Panc1 (cell line): ENCODE results near the gene LGALS1. TPM values are rescaled to one million over a fixed set of nuclear protein-coding genes. Genes with fewer than 3 reads are reported as not detected.

Source experiments
- ATAC-seq: fragments of 200-7000 bp; cut with Tn5 transposase; 2 replicates; pipeline ENCODE4 v1.9.1; 2020; ENCODE audit warnings: mild to moderate bottlenecking, moderate library complexity
- BruUV-seq: library from RNA; stranded (reverse); fragments of 400-500 nt; replicated peaks from 2 replicates; lab custom pipeline; 2021; lab: Mats Ljungman, UMichigan
- CTCF ChIA-PET: fragments of 300-600 bp; sonication (Branson Sonifier 250); formaldehyde crosslinking; loops from one replicate; lab custom pipeline; 2022; ENCODE audit warnings: antibody characterized with exemption; lab: Charles Lee
- POLR2A ChIA-PET: fragments of 300-600 bp; sonication (Branson Sonifier 250); formaldehyde crosslinking; loops from one replicate; lab custom pipeline; 2022; ENCODE audit warnings: antibody characterized with exemption; lab: Charles Lee
- DNase-seq: peaks from one replicate; pipeline ENCODE4 v3.0.0-alpha.2; 2010; ENCODE audit warnings: low read depth, low spot score
- H3K27ac ChIP-seq: 2 replicates; pipeline ENCODE4 v1.5.1; 2011; ENCODE audit warnings: mild to moderate bottlenecking, low read length, inconsistent platforms
- H3K27me3 ChIP-seq: fragments of 200-500 bp; sonication (Bioruptor generic); 2 replicates; pipeline ENCODE4 v1.6.0; 2014; ENCODE audit warnings: low read length, inconsistent platforms; ENCODE audit not compliant: control insufficient read depth, insufficient read depth
- H3K36me3 ChIP-seq: fragments of 200-500 bp; sonication (Bioruptor generic); 2 replicates; pipeline ENCODE4 v1.5.1; 2014; ENCODE audit warnings: inconsistent platforms, mild to moderate bottlenecking, low read length, moderate library complexity; ENCODE audit not compliant: control insufficient read depth, insufficient read depth
- H3K4me1 ChIP-seq: 2 replicates; pipeline ENCODE4 v1.5.1; 2011; ENCODE audit warnings: inconsistent platforms, mild to moderate bottlenecking, low read length, moderate library complexity; ENCODE audit not compliant: control insufficient read depth, insufficient read depth
- H3K4me3 ChIP-seq, 2 experiments: 2 replicates each; pipeline ENCODE4 v1.5.1; 2011 to 2012; ENCODE audit warnings: low read depth in 2 of 2, low read length in 2 of 2, mild to moderate bottlenecking in 2 of 2, inconsistent platforms in 1 of 2, moderate library complexity in 1 of 2
- H3K9me3 ChIP-seq: fragments of 200-500 bp; sonication (Bioruptor generic); 2 replicates; pipeline ENCODE4 v1.5.1; 2014; ENCODE audit warnings: low read depth, mild to moderate bottlenecking, inconsistent platforms, low read length, moderate library complexity; ENCODE audit not compliant: control insufficient read depth, insufficient read depth
- POLR2AphosphoS5 ChIP-seq: IDR thresholded peaks from 2 replicates; pipeline ENCODE4 v1.6.1; 2012; ENCODE audit warnings: mild to moderate bottlenecking, low read depth, low read length, moderate library complexity
- SIN3A ChIP-seq: IDR thresholded peaks from 2 replicates; pipeline ENCODE4 v1.6.1; 2012; ENCODE audit warnings: low read depth, mild to moderate bottlenecking, low read length, moderate library complexity, borderline replicate concordance; ENCODE audit not compliant: insufficient read depth
- TCF7L2 ChIP-seq: IDR thresholded peaks from 2 replicates; pipeline ENCODE4 v1.6.1; 2011; ENCODE audit warnings: mild to moderate bottlenecking, low read depth, low read length, inconsistent platforms
- in situ Hi-C: cut with HindIII; loops from 2 replicates; pipeline ENCODE4 v1.10.0; 2016; ENCODE audit warnings: low sequenced_read_pairs, low pct_unique_long_range_greater_than_20kb
- intact Hi-C: fragments of 100-400 bp; cut with micrococcal nuclease; formaldehyde crosslinking; loops from one replicate; pipeline ENCODE4 v1.10.0; 2022; ENCODE audit not compliant: unreplicated experiment
- total RNA-seq: library from RNA; stranded (reverse); gene quantifications from one replicate; pipeline ENCODE4 v1.2.1, GENCODE V29; 2021; ENCODE audit not compliant: unreplicated experiment
- TF ChIP-seq, protein P1 (sequence below): fragments of 450-650 bp; IDR thresholded peaks from 2 replicates; pipeline ENCODE4 v1.5.1; 2017; ENCODE audit warnings: mild to moderate bottlenecking
- TF ChIP-seq, protein P2 (sequence below), 2 experiments: IDR thresholded peaks; 2 replicates each; pipeline ENCODE4 v1.6.1; 2011 to 2012; ENCODE audit warnings: low read depth in 2 of 2, control low read depth in 1 of 2, low read length in 1 of 2, mild to moderate bottlenecking in 1 of 2, moderate library complexity in 1 of 2; ENCODE audit not compliant: insufficient read depth in 1 of 2

The LGALS1 gene
- total RNA-seq, 1 experiment from 2014 or later: 1,518 TPM

DNA sequence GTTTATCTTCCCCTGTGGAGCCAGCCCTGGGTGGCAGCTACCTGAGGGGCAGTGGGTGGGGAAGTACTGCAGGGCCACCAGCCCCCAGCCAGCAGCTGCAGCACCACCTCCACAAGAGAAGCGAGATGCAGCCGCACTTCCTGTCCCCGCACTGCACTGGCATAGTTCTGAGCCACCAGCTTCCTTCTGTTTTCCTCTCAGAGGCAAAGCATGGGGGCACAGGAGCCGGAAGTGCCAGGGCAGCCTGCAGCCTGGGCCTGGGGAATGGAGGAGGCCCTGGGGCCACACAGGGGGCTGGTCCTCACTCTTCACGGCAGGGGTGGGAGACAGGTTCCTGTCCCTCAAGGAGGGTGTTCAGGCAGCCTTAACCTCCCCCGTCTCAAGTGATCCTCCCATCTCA lies 47.9 kb upstream of the LGALS1 start:
- Histone ChIP-seq H3K27me3 (no peaks in the 10 kb centered on the region), H3K4me1 (no peaks in the 10 kb centered on the region), H3K36me3 (no peaks in the 10 kb centered on the region), H3K27ac (no peak overlapping the region), H3K9me3 (no peaks in the 10 kb centered on the region), H3K4me3 (no peak overlapping the region)
- in situ Hi-C loops: no loop called here
- TF ChIP-seq, protein P1, sequence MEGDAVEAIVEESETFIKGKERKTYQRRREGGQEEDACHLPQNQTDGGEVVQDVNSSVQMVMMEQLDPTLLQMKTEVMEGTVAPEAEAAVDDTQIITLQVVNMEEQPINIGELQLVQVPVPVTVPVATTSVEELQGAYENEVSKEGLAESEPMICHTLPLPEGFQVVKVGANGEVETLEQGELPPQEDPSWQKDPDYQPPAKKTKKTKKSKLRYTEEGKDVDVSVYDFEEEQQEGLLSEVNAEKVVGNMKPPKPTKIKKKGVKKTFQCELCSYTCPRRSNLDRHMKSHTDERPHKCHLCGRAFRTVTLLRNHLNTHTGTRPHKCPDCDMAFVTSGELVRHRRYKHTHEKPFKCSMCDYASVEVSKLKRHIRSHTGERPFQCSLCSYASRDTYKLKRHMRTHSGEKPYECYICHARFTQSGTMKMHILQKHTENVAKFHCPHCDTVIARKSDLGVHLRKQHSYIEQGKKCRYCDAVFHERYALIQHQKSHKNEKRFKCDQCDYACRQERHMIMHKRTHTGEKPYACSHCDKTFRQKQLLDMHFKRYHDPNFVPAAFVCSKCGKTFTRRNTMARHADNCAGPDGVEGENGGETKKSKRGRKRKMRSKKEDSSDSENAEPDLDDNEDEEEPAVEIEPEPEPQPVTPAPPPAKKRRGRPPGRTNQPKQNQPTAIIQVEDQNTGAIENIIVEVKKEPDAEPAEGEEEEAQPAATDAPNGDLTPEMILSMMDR: no peak
- TF ChIP-seq POLR2AphosphoS5 (no peak), TCF7L2 (no peak), SIN3A (no peak)
- TF ChIP-seq, protein P2, sequence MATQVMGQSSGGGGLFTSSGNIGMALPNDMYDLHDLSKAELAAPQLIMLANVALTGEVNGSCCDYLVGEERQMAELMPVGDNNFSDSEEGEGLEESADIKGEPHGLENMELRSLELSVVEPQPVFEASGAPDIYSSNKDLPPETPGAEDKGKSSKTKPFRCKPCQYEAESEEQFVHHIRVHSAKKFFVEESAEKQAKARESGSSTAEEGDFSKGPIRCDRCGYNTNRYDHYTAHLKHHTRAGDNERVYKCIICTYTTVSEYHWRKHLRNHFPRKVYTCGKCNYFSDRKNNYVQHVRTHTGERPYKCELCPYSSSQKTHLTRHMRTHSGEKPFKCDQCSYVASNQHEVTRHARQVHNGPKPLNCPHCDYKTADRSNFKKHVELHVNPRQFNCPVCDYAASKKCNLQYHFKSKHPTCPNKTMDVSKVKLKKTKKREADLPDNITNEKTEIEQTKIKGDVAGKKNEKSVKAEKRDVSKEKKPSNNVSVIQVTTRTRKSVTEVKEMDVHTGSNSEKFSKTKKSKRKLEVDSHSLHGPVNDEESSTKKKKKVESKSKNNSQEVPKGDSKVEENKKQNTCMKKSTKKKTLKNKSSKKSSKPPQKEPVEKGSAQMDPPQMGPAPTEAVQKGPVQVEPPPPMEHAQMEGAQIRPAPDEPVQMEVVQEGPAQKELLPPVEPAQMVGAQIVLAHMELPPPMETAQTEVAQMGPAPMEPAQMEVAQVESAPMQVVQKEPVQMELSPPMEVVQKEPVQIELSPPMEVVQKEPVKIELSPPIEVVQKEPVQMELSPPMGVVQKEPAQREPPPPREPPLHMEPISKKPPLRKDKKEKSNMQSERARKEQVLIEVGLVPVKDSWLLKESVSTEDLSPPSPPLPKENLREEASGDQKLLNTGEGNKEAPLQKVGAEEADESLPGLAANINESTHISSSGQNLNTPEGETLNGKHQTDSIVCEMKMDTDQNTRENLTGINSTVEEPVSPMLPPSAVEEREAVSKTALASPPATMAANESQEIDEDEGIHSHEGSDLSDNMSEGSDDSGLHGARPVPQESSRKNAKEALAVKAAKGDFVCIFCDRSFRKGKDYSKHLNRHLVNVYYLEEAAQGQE (IDR thresholded peaks at IDR 0.05; ENCODE audit: insufficient read depth in 1 of 2, low read depth in 2 of 2, low read length in 1 of 2): no peak
- BruUV-seq: no TSS peak
- ChIA-PET POLR2A (no interaction called here), CTCF (no interaction called here)
- ATAC-seq (no peak), DNase-seq (no peak)
- intact Hi-C loops: no loop called here

DNA sequence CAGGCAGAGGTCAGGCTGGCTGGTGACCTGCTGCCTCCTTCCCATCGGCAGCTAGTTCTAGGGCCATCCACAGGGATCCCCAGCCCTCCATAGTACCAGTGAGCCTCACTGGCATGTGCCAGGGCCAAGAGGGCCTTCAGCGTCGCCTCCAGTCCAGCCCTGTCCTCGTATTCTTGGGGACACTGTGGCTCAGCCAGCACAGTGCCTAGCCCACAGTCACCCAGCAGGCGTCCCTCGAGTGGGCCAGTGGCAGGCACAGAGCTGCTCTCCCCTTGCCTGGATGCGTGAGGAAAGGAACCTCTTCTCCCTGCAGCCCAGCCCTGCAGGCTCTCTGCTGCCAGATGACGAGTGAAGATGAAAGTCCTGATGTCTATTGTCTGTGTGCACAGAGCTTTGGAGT lies 46.6 kb upstream of the LGALS1 start:
- H3K27me3 ChIP-seq: no peaks in the 10 kb centered on the region
- no peaks in the 10 kb centered on the region for H3K36me3 ChIP-seq
- H3K27ac ChIP-seq: no peak overlapping the region
- H3K9me3 ChIP-seq: no peaks in the 10 kb centered on the region
- intact Hi-C loops: no loop called here
- in situ Hi-C loops: no loop called here
- DNase-seq (no peak), ATAC-seq (no peak)
- H3K4me3 ChIP-seq: no peak overlapping the region
- POLR2A ChIA-PET: interaction anchor here (0.7 kb wide), 1 partner anchor 64 kb away, joined by 4 read pairs; no protein-coding TSS in a partner anchor
- no TSS peak for BruUV-seq
- H3K4me1 ChIP-seq: peaks cover 12% of the 10 kb centered on the region
- TF ChIP-seq, protein P1: no peak
- TF ChIP-seq TCF7L2 (no peak), SIN3A (no peak), POLR2AphosphoS5 (no peak)
- TF ChIP-seq, protein P2 (IDR thresholded peaks at IDR 0.05; ENCODE audit: insufficient read depth in 1 of 2, low read depth in 2 of 2, low read length in 1 of 2): no peak
- CTCF ChIA-PET: interaction anchor here (0.6 kb wide), 1 partner anchor 71 kb away, joined by 5 read pairs; no protein-coding TSS in a partner anchor
